LNCaP clone FGC (cell line): Measurements from ENCODE around the gene TCERG1L.
A peak's percentile ranks its signal among the peaks of the same experiment; 100 is the strongest.

ENCODE experiments used
- DNase-seq: peaks from one replicate; pipeline ENCODE4 v3.0.0-alpha.2; 2011; ENCODE audit warnings: low read depth
- H3K4me3 ChIP-seq: 2 replicates; pipeline ENCODE4 v1.5.1; 2011; ENCODE audit warnings: mild to moderate bottlenecking, low read depth, low read length, control low read depth
- CTCF ChIP-seq: IDR thresholded peaks from 2 replicates; pipeline ENCODE4 v1.5.1; 2012; ENCODE audit warnings: mild to moderate bottlenecking; ENCODE audit not compliant: control insufficient read depth, insufficient read depth; ENCODE audit errors: extremely low read depth

Gene TCERG1L

GRCh38 chr10:131161087-131161486 lies 150.4 kb downstream of the TCERG1L start:
- H3K4me3 ChIP-seq, result no peak overlapping the region
- no peak for DNase-seq
- no peak for TF ChIP-seq CTCF

GRCh38 chr10:131160219-131160875 lies 151.2 kb downstream of the TCERG1L start:
- no peak for TF ChIP-seq CTCF
- H3K4me3 ChIP-seq, result no peak overlapping the region
- no peak for DNase-seq

- no peak overlapping the region for H3K4me3 ChIP-seq
- no peak for DNase-seq
- no peak for TF ChIP-seq CTCF
These were observed 151.8 kb downstream of the TCERG1L start for GRCh38 chr10:131159771-131160170.

GRCh38 chr10:131158695-131159094 lies 152.8 kb downstream of the TCERG1L start:
- no peak overlapping the region for H3K4me3 ChIP-seq
- no peak for DNase-seq
- no peak for TF ChIP-seq CTCF

- no peak for DNase-seq
- no peak overlapping the region for H3K4me3 ChIP-seq
- no peak for TF ChIP-seq CTCF
These were observed 153.6 kb downstream of the TCERG1L start for GRCh38 chr10:131157899-131158298.

GRCh38 chr10:131155876-131156230 lies 155.7 kb downstream of the TCERG1L start:
- no peak for DNase-seq

More at GRCh38 chr10:131155876-131156230, 155.7 kb downstream of the TCERG1L start:
- TF ChIP-seq CTCF, result 0 out of 2 replicates have a peak, but pooled peaks have one; percentile 17
- H3K4me3 ChIP-seq, result no peak overlapping the region
